ENCODE data around the gene MYO5A.

The MYO5A gene

GRCh38 chr15:52351206-52351908 is 177.3 kb downstream of the MYO5A start:
- Mint-ChIP-seq H3K36me3 (ENCODE audit: low read depth) (peaks cover 27% of the 10 kb centered on the region), H3K4me3 (no peak overlapping the region), H3K4me1 (ENCODE audit: low read depth) (no peaks in the 10 kb centered on the region), H3K27ac (no peak overlapping the region), H3K27me3 (ENCODE audit: low read depth) (no peaks in the 10 kb centered on the region), H3K9me3 (no peaks in the 10 kb centered on the region)

- Mint-ChIP-seq H3K27me3 (ENCODE audit: low read depth) (no peaks in the 10 kb centered on the region), H3K27ac (peak overlapping the region; percentile 26), H3K4me3 (no peak overlapping the region), H3K9me3 (no peaks in the 10 kb centered on the region), H3K4me1 (ENCODE audit: low read depth) (no peaks in the 10 kb centered on the region), H3K36me3 (ENCODE audit: low read depth) (peaks cover 33% of the 10 kb centered on the region)
Observed at GRCh38 chr15:52350423-52350822, 178.3 kb downstream of the MYO5A start.

DNA sequence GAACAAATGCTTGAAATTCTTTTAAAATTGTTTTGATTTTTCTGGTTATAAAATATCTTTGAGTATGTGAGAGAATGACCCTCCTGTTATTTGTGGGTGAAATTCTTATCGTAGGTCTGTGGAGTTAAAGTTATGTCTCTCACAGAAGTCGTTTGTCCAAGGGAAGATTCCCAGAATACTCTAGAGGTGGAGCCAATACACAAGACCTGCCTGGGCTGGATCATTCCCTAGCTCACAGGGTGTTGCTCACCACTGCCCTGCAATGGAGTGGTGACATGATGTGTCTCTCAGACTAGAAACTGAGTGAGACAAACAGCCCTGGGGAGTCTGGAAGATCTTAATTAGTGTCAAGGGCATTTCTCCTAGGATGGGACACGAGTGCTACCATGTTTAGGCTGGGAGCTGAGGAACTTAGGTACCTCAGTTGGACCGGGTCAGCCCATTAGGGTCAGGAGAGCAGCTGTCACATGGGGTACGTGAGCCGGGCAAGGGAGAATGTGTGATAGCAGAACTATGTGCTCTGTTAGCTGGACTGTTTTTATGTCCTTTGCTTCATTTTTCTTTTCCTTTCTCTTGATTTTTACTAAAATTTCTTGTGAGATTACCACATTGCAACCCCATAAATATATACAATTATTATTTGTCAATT is 179.5 kb downstream of the MYO5A start:
- peaks cover 36% of the 10 kb centered on the region for H3K36me3 Mint-ChIP-seq (ENCODE audit: low read depth)
- H3K4me3 Mint-ChIP-seq = no peak overlapping the region
- H3K4me1 Mint-ChIP-seq (ENCODE audit: low read depth) = no peaks in the 10 kb centered on the region
- H3K9me3 Mint-ChIP-seq = no peaks in the 10 kb centered on the region
- no peaks in the 10 kb centered on the region for H3K27me3 Mint-ChIP-seq (ENCODE audit: low read depth)
- H3K27ac Mint-ChIP-seq = no peak overlapping the region

GRCh38 chr15:52348056-52348745 is 180.5 kb downstream of the MYO5A start:
- Mint-ChIP-seq H3K9me3 (no peaks in the 10 kb centered on the region), H3K27ac (no peak overlapping the region), H3K4me3 (no peak overlapping the region), H3K4me1 (ENCODE audit: low read depth) (no peaks in the 10 kb centered on the region), H3K36me3 (ENCODE audit: low read depth) (peaks cover 37% of the 10 kb centered on the region), H3K27me3 (ENCODE audit: low read depth) (no peaks in the 10 kb centered on the region)

GRCh38 chr15:52344592-52344991 is 184.1 kb downstream of the MYO5A start:
- no peak overlapping the region for H3K27ac Mint-ChIP-seq
- no peaks in the 10 kb centered on the region for H3K4me1 Mint-ChIP-seq (ENCODE audit: low read depth)
- H3K9me3 Mint-ChIP-seq = no peaks in the 10 kb centered on the region
- H3K36me3 Mint-ChIP-seq (ENCODE audit: low read depth) = peaks cover 21% of the 10 kb centered on the region
- no peaks in the 10 kb centered on the region for H3K27me3 Mint-ChIP-seq (ENCODE audit: low read depth)
- H3K4me3 Mint-ChIP-seq = no peak overlapping the region

GRCh38 chr15:52343831-52344230 is 184.8 kb downstream of the MYO5A start:
- H3K27me3 Mint-ChIP-seq (ENCODE audit: low read depth) = no peaks in the 10 kb centered on the region
- no peaks in the 10 kb centered on the region for H3K4me1 Mint-ChIP-seq (ENCODE audit: low read depth)
- H3K9me3 Mint-ChIP-seq = no peaks in the 10 kb centered on the region
- H3K36me3 Mint-ChIP-seq (ENCODE audit: low read depth) = peaks cover 17% of the 10 kb centered on the region
- no peak overlapping the region for H3K4me3 Mint-ChIP-seq
- no peak overlapping the region for H3K27ac Mint-ChIP-seq

GRCh38 chr15:52340093-52340492 is 188.6 kb downstream of the MYO5A start:
- Mint-ChIP-seq H3K27ac (no peak overlapping the region), H3K27me3 (ENCODE audit: low read depth) (no peaks in the 10 kb centered on the region), H3K4me3 (no peak overlapping the region), H3K9me3 (no peaks in the 10 kb centered on the region), H3K36me3 (ENCODE audit: low read depth) (peaks cover 15% of the 10 kb centered on the region), H3K4me1 (ENCODE audit: low read depth) (peaks cover 7% of the 10 kb centered on the region)

DNA sequence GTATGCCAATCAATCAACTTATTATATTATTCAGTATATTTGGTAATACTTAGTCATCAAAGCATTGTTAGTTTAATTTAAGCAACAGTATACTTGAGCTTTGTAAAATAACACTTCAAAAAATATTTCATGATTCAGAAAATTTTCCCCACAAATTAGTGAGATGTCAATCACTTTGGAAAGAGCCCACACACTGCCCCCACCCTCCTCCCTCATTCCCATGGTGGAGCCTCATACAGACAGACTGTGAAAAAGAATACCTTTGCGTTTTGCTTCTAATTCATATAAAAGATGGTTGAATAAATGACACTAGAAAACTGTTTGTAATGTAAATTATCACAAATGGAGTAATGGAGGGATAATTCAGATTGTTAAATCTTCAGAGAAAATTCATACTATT is 189.8 kb downstream of the MYO5A start:
- H3K36me3 Mint-ChIP-seq (ENCODE audit: low read depth) = peaks cover 16% of the 10 kb centered on the region
- H3K27ac Mint-ChIP-seq = no peak overlapping the region
- peaks cover 7% of the 10 kb centered on the region for H3K4me1 Mint-ChIP-seq (ENCODE audit: low read depth)
- H3K27me3 Mint-ChIP-seq (ENCODE audit: low read depth) = no peaks in the 10 kb centered on the region
- no peaks in the 10 kb centered on the region for H3K9me3 Mint-ChIP-seq
- H3K4me3 Mint-ChIP-seq = no peak overlapping the region

DNA sequence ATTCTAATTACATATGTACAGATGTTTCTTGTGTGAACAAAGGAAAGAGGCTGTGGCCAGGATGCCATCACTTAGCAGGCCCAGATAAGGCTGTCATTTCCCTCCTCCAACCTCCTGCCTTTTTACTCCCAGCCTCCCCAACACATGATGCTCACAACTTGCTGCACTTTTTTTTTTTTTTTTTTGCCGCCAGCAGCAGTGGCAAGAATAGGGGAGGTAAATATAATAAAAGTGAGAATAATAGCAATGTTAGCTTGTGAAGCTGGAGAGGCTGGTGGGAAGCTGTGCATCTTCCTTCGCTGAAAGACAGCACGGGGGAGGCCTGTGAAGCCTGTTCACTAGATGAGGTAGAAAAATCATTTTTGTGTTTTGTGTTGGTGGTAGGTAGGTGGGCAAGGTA is 190.6 kb downstream of the MYO5A start:
- Mint-ChIP-seq H3K27ac (no peak overlapping the region), H3K27me3 (ENCODE audit: low read depth) (no peaks in the 10 kb centered on the region), H3K4me3 (no peak overlapping the region), H3K9me3 (no peaks in the 10 kb centered on the region), H3K4me1 (ENCODE audit: low read depth) (peaks cover 8% of the 10 kb centered on the region), H3K36me3 (ENCODE audit: low read depth) (peaks cover 16% of the 10 kb centered on the region)

- H3K36me3 Mint-ChIP-seq (ENCODE audit: low read depth) = peaks cover 18% of the 10 kb centered on the region
Observed at GRCh38 chr15:52337198-52337853, 191.4 kb downstream of the MYO5A start.

DNA sequence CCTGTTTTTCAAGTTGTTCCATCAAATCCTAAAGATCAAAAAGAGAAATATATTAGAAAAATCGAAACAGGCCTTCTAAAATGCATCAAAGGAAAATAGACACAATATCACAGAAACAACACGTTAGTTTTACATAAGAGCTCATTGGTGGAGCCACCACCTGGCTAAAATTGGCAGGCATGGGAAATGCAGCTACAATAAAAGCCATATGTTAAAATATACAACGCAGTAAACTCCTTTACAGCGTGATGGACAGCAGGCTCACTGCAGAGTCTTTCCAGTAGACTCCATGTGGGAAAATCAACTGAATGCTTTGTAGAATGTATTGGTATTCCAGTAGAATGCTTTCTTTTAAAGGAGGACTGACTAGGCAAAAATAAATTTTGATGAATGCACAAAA is 192.2 kb downstream of the MYO5A start:
- no peak overlapping the region for H3K4me3 Mint-ChIP-seq
- no peak overlapping the region for H3K27ac Mint-ChIP-seq
- H3K36me3 Mint-ChIP-seq (ENCODE audit: low read depth) = peaks cover 18% of the 10 kb centered on the region
- H3K4me1 Mint-ChIP-seq (ENCODE audit: low read depth) = peaks cover 19% of the 10 kb centered on the region
- H3K9me3 Mint-ChIP-seq = no peaks in the 10 kb centered on the region
- H3K27me3 Mint-ChIP-seq (ENCODE audit: low read depth) = no peaks in the 10 kb centered on the region

More at GRCh38 chr15:52337198-52337853, 191.4 kb downstream of the MYO5A start:
- H3K27me3 Mint-ChIP-seq (ENCODE audit: low read depth) = no peaks in the 10 kb centered on the region
- H3K27ac Mint-ChIP-seq = no peak overlapping the region
- H3K9me3 Mint-ChIP-seq = no peaks in the 10 kb centered on the region
- H3K4me3 Mint-ChIP-seq = no peak overlapping the region
- peaks cover 13% of the 10 kb centered on the region for H3K4me1 Mint-ChIP-seq (ENCODE audit: low read depth)

DNA sequence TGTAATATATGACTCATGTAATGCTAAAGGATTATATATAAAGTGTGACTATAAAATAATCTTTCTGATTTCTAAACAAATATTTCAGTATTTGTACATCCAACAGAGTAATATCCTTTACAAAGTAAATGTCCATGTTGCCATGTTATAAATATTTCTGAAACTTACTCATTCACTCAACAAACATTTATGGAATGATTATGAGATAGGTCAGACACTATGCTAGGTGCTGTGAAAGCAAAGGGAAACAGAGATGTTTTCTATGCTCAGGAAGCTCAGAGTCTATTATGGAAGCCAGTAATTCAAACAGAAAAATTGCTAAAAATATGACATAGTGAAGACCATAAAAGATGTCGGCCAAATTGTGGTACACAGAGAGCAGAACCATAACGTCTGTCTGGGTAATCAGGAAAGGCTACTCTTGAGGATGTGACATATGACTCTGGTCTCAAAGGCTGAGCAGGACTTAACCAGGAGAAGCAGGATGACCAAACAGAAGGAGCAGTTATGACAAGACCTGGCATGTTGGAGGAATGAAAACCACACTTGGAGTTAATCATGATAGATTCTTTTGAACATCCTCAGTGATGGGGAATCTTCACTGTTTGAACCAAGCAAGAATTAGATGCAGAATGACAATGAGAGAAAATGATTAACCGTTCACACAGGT is 194.1 kb downstream of the MYO5A start:
- H3K36me3 Mint-ChIP-seq (ENCODE audit: low read depth) = peaks cover 14% of the 10 kb centered on the region
- H3K9me3 Mint-ChIP-seq = no peaks in the 10 kb centered on the region
- no peak overlapping the region for H3K27ac Mint-ChIP-seq
- no peaks in the 10 kb centered on the region for H3K27me3 Mint-ChIP-seq (ENCODE audit: low read depth)
- peaks cover 24% of the 10 kb centered on the region for H3K4me1 Mint-ChIP-seq (ENCODE audit: low read depth)
- H3K4me3 Mint-ChIP-seq = no peak overlapping the region

- Mint-ChIP-seq H3K9me3 (no peaks in the 10 kb centered on the region), H3K4me1 (ENCODE audit: low read depth) (peaks cover 20% of the 10 kb centered on the region), H3K36me3 (ENCODE audit: low read depth) (peaks cover 27% of the 10 kb centered on the region), H3K27me3 (ENCODE audit: low read depth) (no peaks in the 10 kb centered on the region), H3K27ac (peak overlapping the region; percentile 79), H3K4me3 (peak overlapping the region; percentile 64)
Observed at GRCh38 chr15:52331490-52332240, 197.0 kb downstream of the MYO5A start.

DNA sequence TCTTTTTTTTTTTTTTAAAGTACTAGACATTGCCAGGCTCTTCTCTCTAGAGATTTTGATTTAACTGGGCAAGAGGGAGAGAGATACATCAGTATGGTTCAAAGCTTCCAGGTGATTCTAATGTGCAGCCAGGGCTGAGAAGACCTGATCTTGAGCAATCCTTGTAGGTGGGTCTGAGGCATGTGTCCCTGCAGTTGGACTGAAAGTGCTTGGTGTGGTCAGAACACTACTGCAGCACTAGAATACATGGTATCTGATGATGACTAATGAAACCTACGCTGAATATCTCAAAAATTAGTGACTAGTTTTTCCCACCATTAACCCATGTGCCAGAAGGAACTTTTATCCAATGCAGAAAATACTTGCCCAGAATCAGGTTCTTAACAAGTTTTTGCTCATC is 198.7 kb downstream of the MYO5A start:
- Mint-ChIP-seq H3K9me3 (no peaks in the 10 kb centered on the region), H3K27ac (no peak overlapping the region), H3K27me3 (ENCODE audit: low read depth) (no peaks in the 10 kb centered on the region), H3K4me1 (ENCODE audit: low read depth) (peaks cover 20% of the 10 kb centered on the region), H3K4me3 (no peak overlapping the region), H3K36me3 (ENCODE audit: low read depth) (peaks cover 27% of the 10 kb centered on the region)

All from T-helper 1 cell treated with Interleukin-12 subunit alpha and Interleukin-12 subunit beta and Interleukin-4 antibody, amounts not matched to agents 30 μg/mL and 1 μg/mL, for 36 hours (primary cell).